HG03066 (cell line): ENCODE measurements around the gene ADRA2A.

ENCODE experiments used
- ATAC-seq: cut with Tn5 transposase; IDR thresholded peaks from one replicate; pipeline ENCODE4 v1.9.1; 2021; ENCODE audit warnings: low read depth; ENCODE audit not compliant: unreplicated experiment

ADRA2A gene

DNA sequence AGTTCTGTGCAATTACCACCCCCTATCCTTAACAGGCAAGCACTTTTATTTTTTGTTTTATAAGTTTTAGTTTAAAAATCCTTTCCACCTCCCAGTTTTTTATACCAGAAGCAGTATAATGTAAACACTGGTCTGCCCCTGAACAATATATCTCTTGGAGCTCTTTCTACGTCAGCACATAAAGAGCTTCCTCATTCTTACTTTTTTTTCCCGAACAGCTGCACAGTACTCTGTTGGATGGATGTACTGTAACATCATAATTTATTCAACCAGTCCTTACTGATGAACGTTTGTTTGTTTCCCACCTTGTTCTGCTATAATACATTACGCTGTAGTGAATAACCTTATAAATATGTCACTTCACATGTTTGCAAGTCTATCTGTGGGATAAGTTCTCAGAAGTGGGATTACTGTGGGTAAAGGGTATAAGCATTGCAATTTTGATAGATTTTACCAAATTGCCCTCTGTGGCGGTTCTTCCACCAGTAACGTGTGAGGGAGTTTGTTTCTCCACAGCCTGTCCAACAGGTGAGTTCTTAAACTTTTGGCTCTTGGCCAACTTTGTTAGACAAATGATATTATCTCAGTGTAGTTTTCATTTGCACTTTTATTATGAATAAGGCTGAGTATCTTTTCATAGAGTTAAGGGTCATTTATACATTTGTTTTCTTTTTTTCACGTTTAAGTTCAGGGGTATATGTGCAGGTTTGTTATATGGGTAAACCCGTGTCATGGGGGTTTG lies 32.8 kb downstream of the ADRA2A start:
- ATAC-seq, result no peak

DNA sequence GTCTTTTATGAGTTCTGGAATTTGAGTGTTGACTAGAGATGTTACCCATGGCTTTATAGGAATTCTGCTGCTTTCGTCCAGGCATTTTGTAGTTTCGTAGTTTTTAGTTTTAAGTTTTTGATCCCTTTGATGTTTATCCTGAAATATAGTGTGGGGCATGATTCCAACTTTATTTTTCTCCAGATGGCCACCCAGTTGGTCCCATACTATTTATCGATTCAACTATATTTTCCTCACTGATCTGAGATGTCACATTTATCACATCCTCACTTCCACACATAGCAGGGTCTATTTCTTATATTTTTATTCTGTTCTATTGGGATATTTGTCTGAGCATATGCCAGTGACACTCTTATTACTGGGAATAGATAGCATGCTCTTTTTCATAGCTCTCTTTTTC lies 33.9 kb downstream of the ADRA2A start:
- no peak for ATAC-seq

DNA sequence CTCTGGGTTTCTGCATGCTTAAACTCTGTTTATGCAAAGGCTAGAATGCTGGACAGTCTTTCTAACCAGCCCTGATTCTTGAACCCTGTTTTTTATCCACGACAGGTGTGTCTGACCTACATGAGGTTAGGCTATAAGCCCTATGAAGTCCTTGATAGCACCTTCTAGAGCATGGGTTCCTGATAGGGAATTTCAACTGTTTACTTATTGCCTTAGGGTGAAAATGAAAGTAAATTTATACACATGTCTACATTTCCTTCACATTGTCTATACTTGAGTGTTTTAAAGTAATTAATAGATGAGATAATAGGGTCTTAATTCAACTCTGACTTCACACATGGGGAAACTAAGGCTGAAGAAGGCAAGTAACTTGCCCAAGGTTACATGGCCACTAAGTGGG lies 35.5 kb downstream of the ADRA2A start:
- ATAC-seq, result no peak

DNA sequence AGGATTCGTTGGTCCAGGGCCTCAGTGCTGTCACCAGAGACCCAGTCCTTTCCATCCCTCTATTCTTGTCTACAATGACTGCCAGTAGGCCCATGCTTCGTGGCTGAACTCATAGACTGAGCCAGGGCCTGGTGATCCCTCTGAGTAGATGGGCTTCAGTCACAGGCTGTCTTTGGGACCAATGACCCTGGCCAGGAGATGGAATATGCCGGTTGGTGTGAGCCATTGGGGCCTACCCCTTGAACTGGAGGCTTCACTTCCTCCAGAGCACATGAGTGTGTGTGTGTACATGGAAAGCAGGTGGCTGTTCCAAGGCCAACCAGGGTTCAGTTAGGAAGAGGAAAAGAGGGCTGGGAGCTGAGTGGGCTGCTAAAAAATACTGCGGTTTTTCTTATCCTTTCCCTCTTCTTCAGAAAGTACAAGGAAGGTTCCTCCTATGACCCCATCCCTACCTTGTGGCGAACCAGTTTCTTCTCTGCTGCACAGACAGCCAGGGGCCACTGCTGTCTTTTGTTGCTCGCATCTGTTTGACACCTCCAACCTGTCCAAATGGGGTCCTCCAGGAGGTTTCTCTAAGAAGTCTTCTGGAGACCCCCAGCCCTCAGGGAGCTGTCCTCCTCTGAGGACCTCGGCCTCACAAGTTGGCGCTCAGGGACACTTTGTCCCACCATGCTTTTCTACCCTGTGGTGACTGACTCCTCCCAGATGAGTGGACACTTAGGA lies 36.6 kb downstream of the ADRA2A start:
- ATAC-seq, result no peak

DNA sequence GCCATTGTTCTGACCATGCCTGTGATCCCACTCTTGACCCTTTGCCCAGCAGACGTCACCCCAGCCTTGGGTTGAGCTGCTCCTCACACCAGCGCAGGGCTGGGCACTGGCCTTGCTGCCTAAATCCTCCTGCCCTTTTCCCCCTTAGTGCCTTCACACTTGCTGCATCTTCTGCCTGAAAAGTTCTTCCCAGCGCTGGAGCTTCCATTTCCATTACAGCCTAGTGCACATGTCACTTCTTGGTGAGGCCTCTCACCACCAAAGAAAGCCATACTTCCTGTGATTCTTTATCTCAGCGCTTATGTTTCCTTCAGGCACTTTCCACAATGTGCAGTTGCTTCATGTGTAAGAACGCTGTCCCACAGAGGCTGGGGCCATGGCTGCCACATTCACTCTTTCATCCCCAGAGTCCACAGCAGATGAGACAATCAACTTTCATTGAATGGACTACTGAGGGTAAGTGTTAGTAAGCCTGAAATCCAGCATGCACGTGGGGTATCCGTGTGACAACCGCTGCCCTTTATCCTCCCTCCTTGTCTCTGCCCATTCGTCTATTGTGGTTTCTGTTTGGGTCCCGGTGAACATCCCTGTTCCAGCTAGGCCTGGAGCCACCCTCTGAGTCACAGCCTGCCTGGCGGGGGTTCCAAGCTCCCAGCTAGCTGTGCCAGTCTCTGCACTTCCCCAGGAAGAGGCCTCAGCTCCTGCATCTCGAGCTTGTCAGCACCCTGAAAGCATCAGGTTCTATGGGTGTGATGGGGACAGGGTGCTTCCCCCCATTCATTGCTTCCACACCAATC lies 37.3 kb downstream of the ADRA2A start:
- ATAC-seq, result no peak

DNA sequence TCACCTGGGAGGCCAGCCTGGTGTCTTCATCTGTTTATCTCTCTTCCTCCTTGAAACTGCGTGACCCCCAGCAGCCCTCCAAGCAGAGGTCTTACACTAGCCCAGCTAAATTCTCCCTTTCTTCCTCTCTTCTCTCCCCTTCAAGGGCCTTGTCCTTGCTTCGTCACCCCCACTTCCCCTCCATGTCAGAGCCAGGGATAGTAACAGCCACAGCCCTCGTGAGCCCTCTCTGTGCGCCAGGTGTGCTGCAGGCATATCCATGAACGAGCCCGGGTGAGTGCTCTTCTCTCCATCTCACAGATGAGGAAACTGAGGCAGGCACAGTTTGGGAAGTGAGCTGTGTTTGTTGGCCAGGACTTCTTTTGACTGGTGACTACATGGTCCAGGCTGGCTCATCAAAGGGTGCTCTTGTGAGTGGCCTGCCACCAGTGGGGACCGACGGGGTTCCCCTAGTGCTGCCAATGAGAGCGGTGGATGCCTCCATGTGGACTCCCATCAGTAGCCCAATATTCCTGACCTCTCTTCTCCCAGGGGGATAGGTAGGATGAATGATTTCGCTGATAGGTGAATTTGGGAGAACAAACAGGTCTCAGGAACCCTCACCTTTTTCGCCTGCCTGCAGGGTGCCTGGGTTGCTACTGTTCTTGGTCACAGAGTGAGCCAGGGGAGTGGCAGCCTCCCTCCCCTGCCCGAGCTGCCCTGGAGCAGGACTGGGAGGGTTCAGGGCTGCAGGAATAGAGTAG lies 38.1 kb downstream of the ADRA2A start:
- no peak for ATAC-seq

DNA sequence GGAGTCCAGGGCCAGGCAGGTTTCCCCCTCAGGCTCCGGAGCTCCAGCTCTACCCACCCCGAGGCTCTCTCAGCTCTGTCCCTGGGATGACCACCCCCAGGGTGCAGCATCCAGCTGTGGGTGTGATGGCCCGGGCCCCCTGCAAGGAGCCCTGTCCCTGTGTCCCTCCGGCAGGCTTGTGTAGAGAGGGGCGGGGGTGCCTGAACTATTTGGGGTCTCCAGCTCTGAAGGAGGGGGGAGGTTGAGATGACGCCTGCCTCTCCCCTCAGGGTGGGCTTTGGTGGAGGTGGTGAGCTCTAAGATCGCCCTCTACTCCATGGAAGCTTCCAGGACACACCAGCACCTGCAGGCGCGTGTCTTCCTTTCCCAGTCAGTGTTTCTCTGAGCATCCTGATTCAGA lies 39.4 kb downstream of the ADRA2A start:
- ATAC-seq, result no peak

DNA sequence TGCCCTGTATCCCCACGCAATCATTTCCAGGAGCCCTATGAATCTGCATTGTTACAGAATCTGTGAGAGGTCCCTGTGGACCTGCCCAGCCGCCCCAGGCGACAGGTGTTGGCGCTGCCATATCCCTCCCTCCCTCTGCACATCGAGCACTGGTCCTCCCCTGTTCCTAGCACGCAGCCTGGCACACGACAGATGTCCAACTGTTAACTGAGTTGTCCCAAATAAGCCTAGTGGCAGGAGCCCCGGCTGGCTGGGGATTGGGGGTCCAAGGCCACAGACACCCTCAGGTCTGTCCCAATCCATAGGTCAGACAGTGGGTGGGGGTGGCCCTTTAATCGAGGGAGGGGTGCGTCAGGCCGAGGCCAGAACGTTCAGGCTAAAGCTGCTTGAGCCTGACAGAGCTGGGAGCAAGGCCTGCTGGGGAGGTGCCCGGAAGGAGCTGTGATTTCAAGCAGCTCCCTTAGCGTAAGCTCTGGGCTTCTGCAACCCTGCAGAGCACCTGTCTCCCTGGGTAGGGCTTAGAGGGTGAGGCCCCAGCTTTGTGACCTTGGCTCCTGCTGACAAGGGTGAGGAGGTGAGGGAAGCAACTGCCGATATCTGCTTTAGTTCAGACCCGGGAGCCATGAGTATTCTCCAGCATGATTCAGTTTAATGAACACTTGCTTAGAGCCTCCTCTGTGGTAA lies 40.1 kb downstream of the ADRA2A start:
- ATAC-seq, result no peak

DNA sequence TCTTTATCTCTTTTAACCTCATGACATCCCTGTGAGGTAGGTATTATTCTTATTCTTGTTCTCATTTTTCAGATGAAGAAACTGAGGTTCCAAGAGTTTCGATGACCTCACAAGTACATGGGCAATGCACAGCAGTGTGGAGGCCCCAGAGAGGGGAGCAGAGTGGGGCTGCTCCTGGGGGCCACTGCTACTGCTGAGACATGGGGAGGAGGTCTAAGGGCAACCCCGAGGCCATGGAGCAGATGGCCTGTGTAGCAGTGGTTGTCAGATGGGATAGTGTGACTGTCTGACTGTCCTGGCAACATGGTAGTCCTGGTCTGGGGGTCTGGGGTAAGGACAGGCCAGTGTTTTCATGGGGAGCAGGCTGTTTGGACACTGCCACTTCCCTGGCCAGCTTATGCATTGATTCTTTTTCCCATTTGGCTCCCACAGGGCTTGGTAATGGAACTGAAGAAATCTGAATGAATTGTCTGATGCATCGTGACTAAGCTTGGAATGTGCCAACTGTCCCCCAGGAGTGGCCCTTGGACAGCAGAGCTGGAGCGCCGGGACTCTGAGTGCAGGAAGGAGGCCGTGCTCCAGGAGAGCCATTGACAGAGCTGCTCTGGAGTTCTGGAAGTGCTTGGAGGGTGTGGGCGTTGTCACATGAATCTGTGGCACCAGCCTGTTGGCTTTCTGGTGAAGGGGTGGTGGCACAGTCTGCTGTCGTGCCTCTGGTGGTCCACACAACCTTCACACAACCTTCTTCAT lies 40.9 kb downstream of the ADRA2A start:
- no peak for ATAC-seq

DNA sequence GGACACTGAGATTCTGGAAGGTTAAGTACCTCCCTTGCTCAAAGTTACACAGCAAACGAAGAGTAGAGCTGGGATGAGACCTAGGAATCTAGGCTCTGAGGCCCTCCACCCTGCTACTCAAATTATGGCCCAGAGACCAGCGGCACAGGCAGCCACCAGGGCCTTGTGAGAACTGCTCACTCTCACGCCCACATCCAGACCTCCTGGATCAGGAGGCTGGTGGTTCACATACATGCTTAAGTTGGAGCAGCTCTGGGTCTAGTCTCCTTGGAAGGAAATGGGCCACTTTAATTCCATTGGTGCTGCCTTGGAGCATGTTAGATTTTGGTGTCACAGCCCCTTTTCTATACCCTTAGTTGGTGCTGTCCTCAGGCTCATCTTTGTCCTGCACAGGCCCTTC lies 41.9 kb downstream of the ADRA2A start:
- ATAC-seq, result no peak

DNA sequence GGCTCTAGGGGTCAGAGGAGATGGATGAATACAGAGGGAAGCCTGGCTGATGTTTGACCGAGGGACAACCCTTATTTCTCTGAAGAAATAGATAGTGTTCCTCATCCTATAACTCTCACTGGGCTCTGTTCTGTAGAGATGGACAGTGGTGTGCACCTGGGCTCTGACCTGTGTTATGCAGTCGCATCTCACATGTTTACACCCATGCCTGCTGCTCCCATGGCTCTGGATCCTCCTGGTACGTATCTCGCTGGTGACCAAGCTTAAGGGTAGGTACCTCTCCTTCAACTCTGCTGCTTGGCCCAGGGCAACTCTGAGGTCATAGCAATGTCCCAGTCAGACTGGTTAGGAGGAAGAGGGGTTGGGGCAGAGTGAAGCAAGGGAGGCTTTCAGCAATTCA lies 42.8 kb downstream of the ADRA2A start:
- ATAC-seq, result no peak

DNA sequence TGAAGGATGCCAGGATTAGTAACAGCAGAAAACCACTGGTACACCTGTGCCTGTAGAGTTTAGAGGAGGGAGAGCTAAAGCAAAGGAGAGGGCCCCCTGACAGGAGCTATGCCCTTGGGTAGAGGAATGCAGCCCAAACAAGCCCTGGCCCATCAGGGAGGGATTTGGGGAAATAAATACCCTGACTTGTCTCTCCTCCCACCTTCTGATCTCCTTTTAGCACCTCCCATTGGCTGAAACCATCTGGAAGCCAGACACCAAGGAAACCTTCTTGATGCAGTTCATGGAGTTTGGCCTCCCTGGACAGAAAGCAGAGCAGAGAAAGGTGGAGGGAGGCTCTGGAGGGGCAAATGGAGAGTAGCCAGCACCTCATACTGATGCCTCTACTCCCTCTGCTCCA lies 45.3 kb downstream of the ADRA2A start:
- no peak for ATAC-seq

DNA sequence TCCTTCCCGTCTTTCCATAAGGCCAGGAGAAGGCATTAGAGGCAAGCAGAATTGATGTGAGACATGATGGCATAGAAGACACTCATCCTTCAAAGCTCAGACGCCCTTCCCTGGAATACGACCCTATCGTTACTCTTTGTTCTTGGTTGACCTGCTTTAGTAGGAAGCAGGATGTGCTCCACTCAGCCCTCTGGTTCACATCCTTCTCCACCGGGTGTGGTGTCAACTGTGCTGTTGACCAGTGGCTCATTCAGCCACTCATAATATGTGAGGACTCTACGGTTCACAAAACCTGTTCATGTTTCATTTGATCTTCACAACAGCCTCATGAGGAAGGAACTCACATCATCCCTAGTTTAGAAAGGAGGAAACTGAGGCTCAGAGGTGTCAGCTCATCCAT lies 47.1 kb downstream of the ADRA2A start:
- no peak for ATAC-seq

DNA sequence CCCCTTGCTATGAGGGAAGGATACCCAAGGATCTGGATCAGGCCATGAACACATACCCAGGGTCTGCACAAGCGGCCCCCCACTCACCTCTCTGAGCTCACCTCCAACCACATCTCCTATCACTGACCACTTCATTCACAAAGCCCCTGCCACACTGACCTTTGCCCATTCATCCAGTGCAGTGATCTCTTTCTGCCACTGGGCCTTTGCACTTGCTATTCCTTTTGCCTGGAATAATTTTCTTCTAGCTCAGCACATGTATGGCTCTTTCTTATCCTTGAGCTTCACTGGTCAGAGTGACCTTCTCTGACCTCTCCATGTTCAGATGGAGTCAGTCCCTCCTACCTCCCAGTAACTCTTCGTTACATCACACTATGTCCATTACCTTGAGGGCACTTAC lies 48.3 kb downstream of the ADRA2A start:
- no peak for ATAC-seq

DNA sequence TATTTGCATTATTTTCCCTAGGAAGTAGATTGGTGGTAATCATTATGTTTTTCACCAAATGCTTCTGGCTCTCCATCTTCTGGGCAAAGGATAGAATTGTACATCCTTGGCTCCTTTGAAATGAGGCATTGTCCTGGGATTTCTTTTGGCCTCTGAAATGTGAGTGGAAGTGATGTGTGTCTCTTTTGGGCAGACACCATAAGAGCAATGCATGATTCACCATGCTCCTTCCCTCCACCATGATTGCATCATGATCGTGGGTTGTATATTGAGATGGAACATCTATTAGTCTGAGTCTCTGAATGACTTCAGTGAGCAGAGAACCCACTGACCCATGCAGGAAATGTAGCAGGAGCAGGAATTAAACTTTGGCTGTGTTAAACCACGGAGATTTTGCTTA lies 49.2 kb downstream of the ADRA2A start:
- ATAC-seq, result no peak

DNA sequence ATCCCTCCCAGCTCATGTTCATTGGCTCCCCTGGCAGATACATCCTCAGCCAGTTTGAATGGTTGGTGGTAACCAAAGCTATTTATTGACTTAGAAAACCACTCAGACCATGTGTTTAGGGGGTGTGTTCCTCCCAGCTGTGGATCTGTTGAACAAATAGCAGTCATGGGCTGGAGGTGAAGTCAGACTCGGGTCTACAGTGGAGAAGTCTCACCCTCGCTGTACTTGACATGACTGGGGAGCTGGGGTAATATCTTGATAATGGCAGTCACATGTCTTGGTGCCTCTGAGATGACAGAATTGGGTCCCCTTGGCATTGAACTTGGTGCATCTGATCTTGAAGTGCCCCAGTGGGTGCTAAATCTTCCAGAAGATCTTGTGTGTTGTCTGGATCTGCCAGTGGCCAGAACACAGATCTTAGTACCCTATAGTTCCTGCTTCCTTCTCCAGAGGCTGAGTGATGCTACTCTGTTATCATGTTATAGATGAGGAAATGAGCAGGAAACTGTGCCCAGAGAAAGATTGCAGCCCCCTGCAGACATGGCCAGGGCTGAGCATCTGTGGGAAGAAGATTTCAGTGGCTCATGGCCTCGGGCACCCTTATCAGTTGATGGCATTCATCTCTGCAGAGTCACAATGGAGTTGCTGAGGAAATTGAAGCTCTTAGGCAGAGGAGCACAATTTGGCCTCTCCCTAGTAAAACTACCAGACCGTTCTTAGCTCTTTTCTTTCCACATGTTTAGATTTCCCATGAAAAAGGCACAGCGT lies 50.4 kb downstream of the ADRA2A start:
- ATAC-seq, result no peak

DNA sequence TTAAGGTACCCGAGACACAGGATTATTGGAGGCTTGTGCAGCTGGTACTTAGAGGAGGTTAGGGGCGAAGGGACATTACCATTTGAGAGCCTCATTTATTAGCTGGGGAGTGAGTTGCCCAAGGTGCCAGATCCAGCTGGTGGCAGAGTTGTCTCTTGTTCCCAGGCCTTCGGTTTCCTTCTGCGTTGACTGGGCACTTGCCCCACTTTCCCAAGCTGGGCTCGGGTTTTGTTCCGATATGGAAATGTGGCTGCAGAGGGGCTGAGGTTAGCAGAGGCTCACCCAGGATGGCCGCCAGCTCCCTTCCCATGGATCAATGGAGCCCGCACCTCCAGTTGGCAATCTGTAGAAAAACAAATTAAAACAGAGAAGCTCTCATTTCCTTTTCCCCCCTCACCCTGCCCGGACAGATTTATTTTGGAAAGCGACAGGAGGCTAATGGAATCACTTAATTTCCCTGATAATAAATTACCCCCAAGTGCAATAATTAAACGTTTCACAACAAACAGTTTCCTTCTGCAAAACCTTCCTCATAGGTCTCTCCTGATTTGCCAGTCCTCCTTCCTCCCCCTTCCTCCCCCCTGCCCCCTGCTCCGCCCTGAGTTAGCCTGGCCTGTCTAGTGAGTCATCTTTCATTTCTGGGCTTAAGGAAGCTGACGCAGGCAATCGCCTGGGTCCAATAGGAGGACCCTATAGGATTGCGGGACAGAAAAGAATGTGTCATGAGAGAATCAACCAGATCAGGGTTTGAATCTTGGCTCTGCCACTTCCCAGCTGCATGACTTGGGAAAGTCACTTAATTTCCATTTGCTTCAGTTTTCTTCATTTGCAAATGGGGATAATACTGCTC lies 51.7 kb downstream of the ADRA2A start:
- ATAC-seq, result no peak

DNA sequence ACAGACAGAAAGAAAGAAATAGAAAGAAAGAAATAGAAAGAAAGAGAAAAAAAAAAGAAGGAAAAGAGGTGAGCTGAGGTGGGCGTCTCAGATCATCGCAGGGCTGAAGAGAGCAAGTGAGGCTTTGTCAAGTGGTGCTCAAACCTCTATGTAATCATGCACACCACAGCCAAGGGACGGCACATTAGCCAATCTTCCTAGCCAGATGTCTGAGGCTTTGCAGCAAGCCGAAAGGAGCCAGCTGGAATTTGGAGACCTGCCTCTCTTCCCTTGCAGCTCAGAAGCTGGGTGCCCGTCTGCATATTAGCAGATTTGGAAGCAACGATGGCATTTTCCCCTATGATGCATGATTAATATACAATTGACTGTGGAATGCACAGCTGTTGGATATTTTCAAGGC lies 52.5 kb downstream of the ADRA2A start:
- no peak for ATAC-seq
